ENCODE data around the gene NRSN2.

NRSN2 gene

GRCh38 chr20:346640-347316, at the start of gene NRSN2:
TSS of gene NRSN2 (plus strand) at chr20:347111. CDS start at chr20:349644, 2,533 bp downstream.
- peak; percentile 74 for DNase-seq

GRCh38 chr20:297925-298775, 48.8 kb upstream of the NRSN2 start:
- peak; percentile 79 for DNase-seq

GRCh38 chr20:298776-299391, 48.0 kb upstream of the NRSN2 start:
- DNase-seq: no peak

- no peak for DNase-seq
These were observed 46.4 kb upstream of the NRSN2 start for GRCh38 chr20:300345-300990.

GRCh38 chr20:301886-302848, 44.7 kb upstream of the NRSN2 start:
- no peak for DNase-seq

GRCh38 chr20:305745-306144, 41.2 kb upstream of the NRSN2 start:
- DNase-seq: no peak

- no peak for DNase-seq
These were observed 38.4 kb upstream of the NRSN2 start for GRCh38 chr20:308427-309038.

GRCh38 chr20:309306-309840, 37.5 kb upstream of the NRSN2 start:
- DNase-seq: no peak

- DNase-seq: peak; percentile 89
These were observed 36.9 kb upstream of the NRSN2 start for GRCh38 chr20:309841-310644.

GRCh38 chr20:310645-311044, 36.3 kb upstream of the NRSN2 start:
- no peak for DNase-seq

- no peak for DNase-seq
These were observed 35.3 kb upstream of the NRSN2 start for GRCh38 chr20:311609-312008.

GRCh38 chr20:312067-312466, 34.8 kb upstream of the NRSN2 start:
- no peak for DNase-seq

- DNase-seq: no peak
These were observed 34.0 kb upstream of the NRSN2 start for GRCh38 chr20:312866-313265.

GRCh38 chr20:313402-313801, 33.5 kb upstream of the NRSN2 start:
- no peak for DNase-seq

- DNase-seq: no peak
These were observed 33.0 kb upstream of the NRSN2 start for GRCh38 chr20:313948-314347.

GRCh38 chr20:316316-317068, 30.4 kb upstream of the NRSN2 start:
- DNase-seq: no peak

GRCh38 chr20:324177-325044, 22.5 kb upstream of the NRSN2 start:
- DNase-seq: peak; percentile 97

- DNase-seq: peak; percentile 99
These were observed 21.6 kb upstream of the NRSN2 start, which contains the start of gene SOX12 for GRCh38 chr20:325045-325888. TSS of gene SOX12 (plus strand) at chr20:325552. CDS start at chr20:325925, 373 bp downstream.

Data from activated CD8-positive, alpha-beta memory T cell treated with anti-CD3 and anti-CD28 coated beads for 24 hours (primary cell).